Calu3 (cell line): ENCODE data around the gene MAP3K14. TPM values are rescaled to one million over a fixed set of nuclear protein-coding genes. Genes with fewer than 3 reads are reported as not detected.

Source experiments
- BruUV-seq: library from RNA; stranded (reverse); fragments of 400-500 nt; replicated peaks from 2 replicates; lab custom pipeline; 2021; lab: Mats Ljungman, UMichigan
- CTCF ChIA-PET: fragments of 300-600 bp; sonication (Branson Sonifier 250); formaldehyde crosslinking; loops from one replicate; lab custom pipeline; 2022; ENCODE audit warnings: antibody characterized with exemption; lab: Charles Lee
- DNase-seq: peaks from one replicate; pipeline ENCODE4 v3.0.0; 2022
- H3K27ac Mint-ChIP-seq: one replicate; pipeline ENCODE4 v1.8.0; 2022; ENCODE audit warnings: mixed read lengths; ENCODE audit not compliant: unreplicated experiment
- H3K27me3 Mint-ChIP-seq: one replicate; pipeline ENCODE4 v1.8.0; 2022; ENCODE audit warnings: mixed read lengths; ENCODE audit not compliant: unreplicated experiment
- H3K36me3 Mint-ChIP-seq: one replicate; pipeline ENCODE4 v1.8.0; 2022; ENCODE audit warnings: mild to moderate bottlenecking, moderate library complexity, mixed read lengths; ENCODE audit not compliant: insufficient read depth, unreplicated experiment
- H3K4me1 Mint-ChIP-seq: one replicate; pipeline ENCODE4 v1.8.0; 2022; ENCODE audit warnings: mild to moderate bottlenecking, low read depth, mixed read lengths; ENCODE audit not compliant: unreplicated experiment
- H3K4me3 Mint-ChIP-seq: one replicate; pipeline ENCODE4 v1.8.0; 2022; ENCODE audit warnings: mild to moderate bottlenecking, low read depth, moderate library complexity, mixed read lengths; ENCODE audit not compliant: unreplicated experiment
- H3K9me3 Mint-ChIP-seq: one replicate; pipeline ENCODE4 v1.8.0; 2022; ENCODE audit warnings: low read depth, mixed read lengths; ENCODE audit not compliant: unreplicated experiment
- intact Hi-C: fragments of 100-400 bp; cut with micrococcal nuclease; formaldehyde crosslinking; loops from one replicate; pipeline ENCODE4 v1.10.0; 2022; ENCODE audit not compliant: unreplicated experiment
- total RNA-seq: library from RNA; stranded (reverse); gene quantifications from 2 replicates; pipeline ENCODE4 v1.2.3, GENCODE V29; 2022
- TF ChIP-seq, protein P1 (sequence below): fragments of 200-600 bp; IDR thresholded peaks from one replicate; pipeline ENCODE4 v1.8.0; 2022; ENCODE audit warnings: antibody characterized with exemption; ENCODE audit not compliant: unreplicated experiment

The MAP3K14 gene
- total RNA-seq, 1 experiment from 2014 or later = 26.7 TPM

- intact Hi-C loops = no loop called here
- peak overlapping the region; percentile 33 for H3K27ac Mint-ChIP-seq
- peaks cover 22% of the 10 kb centered on the region for H3K36me3 Mint-ChIP-seq
- TF ChIP-seq, protein P1, sequence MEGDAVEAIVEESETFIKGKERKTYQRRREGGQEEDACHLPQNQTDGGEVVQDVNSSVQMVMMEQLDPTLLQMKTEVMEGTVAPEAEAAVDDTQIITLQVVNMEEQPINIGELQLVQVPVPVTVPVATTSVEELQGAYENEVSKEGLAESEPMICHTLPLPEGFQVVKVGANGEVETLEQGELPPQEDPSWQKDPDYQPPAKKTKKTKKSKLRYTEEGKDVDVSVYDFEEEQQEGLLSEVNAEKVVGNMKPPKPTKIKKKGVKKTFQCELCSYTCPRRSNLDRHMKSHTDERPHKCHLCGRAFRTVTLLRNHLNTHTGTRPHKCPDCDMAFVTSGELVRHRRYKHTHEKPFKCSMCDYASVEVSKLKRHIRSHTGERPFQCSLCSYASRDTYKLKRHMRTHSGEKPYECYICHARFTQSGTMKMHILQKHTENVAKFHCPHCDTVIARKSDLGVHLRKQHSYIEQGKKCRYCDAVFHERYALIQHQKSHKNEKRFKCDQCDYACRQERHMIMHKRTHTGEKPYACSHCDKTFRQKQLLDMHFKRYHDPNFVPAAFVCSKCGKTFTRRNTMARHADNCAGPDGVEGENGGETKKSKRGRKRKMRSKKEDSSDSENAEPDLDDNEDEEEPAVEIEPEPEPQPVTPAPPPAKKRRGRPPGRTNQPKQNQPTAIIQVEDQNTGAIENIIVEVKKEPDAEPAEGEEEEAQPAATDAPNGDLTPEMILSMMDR = no peak
- peaks cover 50% of the 10 kb centered on the region for H3K4me1 Mint-ChIP-seq
- peak; percentile 28 for DNase-seq
- H3K4me3 Mint-ChIP-seq = no peak overlapping the region
- no peaks in the 10 kb centered on the region for H3K27me3 Mint-ChIP-seq
- CTCF ChIA-PET = interaction anchor here (1.0 kb wide), 1 partner anchor 9 kb away, joined by 4 read pairs; no protein-coding TSS in a partner anchor
- H3K9me3 Mint-ChIP-seq = peaks cover 4% of the 10 kb centered on the region
- BruUV-seq = no TSS peak
These were observed 4.2 kb upstream of the MAP3K14 start for GRCh38 chr17:45320931-45321461.

DNA sequence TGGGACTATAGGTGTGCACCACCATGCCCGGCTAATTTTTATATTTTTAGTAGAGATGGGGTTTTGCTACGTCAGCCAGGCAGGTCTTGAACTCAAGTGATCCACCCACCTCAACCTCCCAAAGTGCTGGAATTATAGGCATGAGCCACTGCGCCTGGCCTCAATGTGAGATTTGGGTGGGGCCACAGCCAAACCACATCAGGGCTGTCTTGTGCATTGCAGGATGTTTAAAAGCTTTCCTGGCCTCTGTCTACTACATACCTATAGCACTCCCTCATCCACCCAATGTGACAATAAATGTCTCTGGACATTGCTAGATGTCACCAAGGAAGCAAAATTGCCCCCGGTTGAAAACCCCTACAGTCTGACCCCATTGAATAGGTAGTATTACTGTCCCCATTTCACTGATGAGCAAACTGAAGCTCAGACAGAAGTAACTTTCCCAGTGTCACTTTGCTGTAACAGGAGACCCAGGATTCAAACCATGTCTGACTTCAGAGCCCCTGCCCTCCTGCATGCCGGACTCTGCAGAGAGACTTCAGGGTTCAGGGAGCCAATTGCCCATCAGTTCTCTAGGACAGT, 3.6 kb upstream of the MAP3K14 start:
- no peak overlapping the region for H3K4me3 Mint-ChIP-seq
- CTCF ChIA-PET = interaction anchor here (1.0 kb wide), 1 partner anchor 10 kb away, joined by 4 read pairs; no protein-coding TSS in a partner anchor
- BruUV-seq = no TSS peak
- DNase-seq = no peak
- H3K27me3 Mint-ChIP-seq = no peaks in the 10 kb centered on the region
- intact Hi-C loops = no loop called here
- peaks cover 55% of the 10 kb centered on the region for H3K4me1 Mint-ChIP-seq
- H3K27ac Mint-ChIP-seq = peak overlapping the region; percentile 33
- TF ChIP-seq, protein P1 = no peak
- peaks cover 4% of the 10 kb centered on the region for H3K9me3 Mint-ChIP-seq
- peaks cover 28% of the 10 kb centered on the region for H3K36me3 Mint-ChIP-seq

GRCh38 chr17:45319239-45319703, 2.5 kb upstream of the MAP3K14 start:
- peak; percentile 42 for DNase-seq
- TF ChIP-seq, protein P1 = no peak
- Mint-ChIP-seq H3K4me3 (peak overlapping the region; percentile 2), H3K36me3 (peaks cover 39% of the 10 kb centered on the region), H3K27ac (peak overlapping the region; percentile 34), H3K27me3 (no peaks in the 10 kb centered on the region), H3K4me1 (peaks cover 67% of the 10 kb centered on the region), H3K9me3 (peaks cover 2% of the 10 kb centered on the region)
- no TSS peak for BruUV-seq
- CTCF ChIA-PET = interaction anchor here (0.5 to 1.9 kb wide), 10 partner anchors 18 to 170 kb away, joined by 3 to 6 read pairs (median 4); partner anchors contain the start of gene HEXIM1
- intact Hi-C loops = no loop called here

GRCh38 chr17:45318561-45319230, 1.9 kb upstream of the MAP3K14 start:
- Mint-ChIP-seq H3K4me3 (peak overlapping the region; percentile 2), H3K27ac (peak overlapping the region; percentile 34), H3K4me1 (peaks cover 73% of the 10 kb centered on the region), H3K36me3 (peaks cover 44% of the 10 kb centered on the region), H3K9me3 (no peaks in the 10 kb centered on the region), H3K27me3 (no peaks in the 10 kb centered on the region)
- BruUV-seq = no TSS peak
- TF ChIP-seq, protein P1 = no peak
- intact Hi-C loops = no loop called here
- CTCF ChIA-PET = interaction anchor here (0.7 to 1.9 kb wide), 6 partner anchors 18 to 170 kb away, joined by 3 to 6 read pairs (median 4); partner anchors contain the start of gene HEXIM1
- DNase-seq = no peak
